Measurements from ENCODE around the gene IMP4.

Gene IMP4

GRCh38 chr2:130376433-130377293, 34.0 kb downstream of the IMP4 start:
- Histone ChIP-seq H3K27ac (peak overlapping the region; percentile 10), H3K36me3 (peaks cover 32% of the 10 kb centered on the region), H3K27me3 (no peaks in the 10 kb centered on the region), H3K9me3 (no peaks in the 10 kb centered on the region), H3K4me1 (ENCODE audit: control insufficient read depth in 1 of 2, insufficient read depth in 1 of 2, low read depth in 1 of 2, low read length in 1 of 2) (peaks cover 22 to 29% of the 10 kb centered on the region in 2 experiments), H3K4me3 (ENCODE audit: low read depth in 1 of 2, low read length in 1 of 2) (no peak overlapping the region)
- TF ChIP-seq CTCF (IDR thresholded peaks at IDR 0.05) = no peak

DNA sequence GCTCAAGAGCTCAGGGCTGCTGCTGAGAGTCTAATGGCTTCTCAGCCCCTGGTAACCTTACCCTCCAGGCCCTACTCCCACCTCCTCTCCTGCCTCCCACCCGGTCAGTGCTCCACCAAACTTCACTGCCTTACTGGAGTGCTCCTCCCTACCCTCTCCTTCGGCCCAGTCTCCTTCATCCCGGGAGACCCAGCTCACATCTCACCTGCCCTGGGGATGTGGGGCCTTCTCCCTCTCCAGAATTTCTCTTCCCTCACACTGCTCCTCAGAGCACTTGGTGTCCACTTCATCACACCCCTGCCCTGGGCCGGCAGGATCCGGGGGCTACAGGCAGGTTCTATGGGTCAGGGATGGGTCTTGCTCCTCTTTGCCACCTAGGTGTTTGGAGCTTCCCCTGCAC, 34.8 kb downstream of the IMP4 start:
- Histone ChIP-seq H3K27me3 (no peaks in the 10 kb centered on the region), H3K36me3 (peaks cover 39% of the 10 kb centered on the region), H3K4me1 (ENCODE audit: control insufficient read depth in 1 of 2, insufficient read depth in 1 of 2, low read depth in 1 of 2, low read length in 1 of 2) (peaks cover 20 to 22% of the 10 kb centered on the region in 2 experiments), H3K27ac (no peak overlapping the region), H3K4me3 (ENCODE audit: low read depth in 1 of 2, low read length in 1 of 2) (no peak overlapping the region), H3K9me3 (no peaks in the 10 kb centered on the region)
- no peak for TF ChIP-seq CTCF (IDR thresholded peaks at IDR 0.05)

- no peak overlapping the region for H3K4me3 ChIP-seq (ENCODE audit: low read depth in 1 of 2, low read length in 1 of 2)
- H3K9me3 ChIP-seq = no peaks in the 10 kb centered on the region
- no peak for TF ChIP-seq CTCF (IDR thresholded peaks at IDR 0.05)
- peaks cover 11 to 14% of the 10 kb centered on the region in 2 experiments for H3K4me1 ChIP-seq (ENCODE audit: control insufficient read depth in 1 of 2, insufficient read depth in 1 of 2, low read depth in 1 of 2, low read length in 1 of 2)
- peaks cover 46% of the 10 kb centered on the region for H3K36me3 ChIP-seq
- H3K27ac ChIP-seq = no peak overlapping the region
- H3K27me3 ChIP-seq = no peaks in the 10 kb centered on the region
Observed at GRCh38 chr2:130378206-130378897, 35.7 kb downstream of the IMP4 start.

GRCh38 chr2:130378898-130379214, 36.2 kb downstream of the IMP4 start:
- Histone ChIP-seq H3K4me1 (ENCODE audit: control insufficient read depth in 1 of 2, insufficient read depth in 1 of 2, low read depth in 1 of 2, low read length in 1 of 2) (peaks cover 6 to 8% of the 10 kb centered on the region in 2 experiments), H3K4me3 (ENCODE audit: low read depth in 1 of 2, low read length in 1 of 2) (no peak overlapping the region), H3K36me3 (peaks cover 46% of the 10 kb centered on the region)

More at GRCh38 chr2:130378898-130379214, 36.2 kb downstream of the IMP4 start:
- no peaks in the 10 kb centered on the region for H3K27me3 ChIP-seq
- no peak for TF ChIP-seq CTCF (IDR thresholded peaks at IDR 0.05)
- no peaks in the 10 kb centered on the region for H3K9me3 ChIP-seq
- H3K27ac ChIP-seq = no peak overlapping the region
